Left ventricle myocardium inferior (tissue), 1 donor: ENCODE results near the gene LPXN. TPM values are rescaled to one million over a fixed set of nuclear protein-coding genes. Genes with fewer than 3 reads are reported as not detected.
A peak's percentile ranks its signal among the peaks of the same experiment; 100 is the strongest.

ENCODE experiments used
- DNase-seq: peaks from one replicate; pipeline ENCODE4 v3.0.0-alpha.2; 2020
- H3K27ac ChIP-seq: fragments of 200-600 bp; replicated peaks from 2 replicates; pipeline ENCODE4 v1.8.0; 2021
- H3K27me3 ChIP-seq: fragments of 200-600 bp; 2 replicates; pipeline ENCODE4 v1.8.0; 2021; ENCODE audit warnings: low read depth
- H3K36me3 ChIP-seq: fragments of 200-600 bp; 2 replicates; pipeline ENCODE4 v1.8.0; 2021
- H3K4me1 ChIP-seq: fragments of 200-600 bp; 2 replicates; pipeline ENCODE4 v1.8.0; 2021
- H3K4me3 ChIP-seq: fragments of 200-600 bp; 2 replicates; pipeline ENCODE4 v1.8.0; 2021; ENCODE audit warnings: mild to moderate bottlenecking, moderate library complexity
- H3K9me3 ChIP-seq: fragments of 200-600 bp; replicated peaks from 2 replicates; pipeline ENCODE4 v1.8.0; 2021
- intact Hi-C: fragments of 100-400 bp; cut with micrococcal nuclease; formaldehyde crosslinking; loops from one replicate; pipeline ENCODE4 v1.11.0; 2022
- total RNA-seq: library from RNA; stranded (reverse); fragmentation: NEBNext Ultra II Directional; extraction: Animal tissue kit (Norgen Biotek cat#: 25700); gene quantifications from one replicate; pipeline ENCODE4 v1.2.1, GENCODE V29; 2021
- TF ChIP-seq, protein P1 (sequence below): fragments of 200-600 bp; IDR thresholded peaks from 2 replicates; pipeline ENCODE4 v1.8.0; 2021; ENCODE audit warnings: antibody characterized with exemption, mild to moderate bottlenecking, borderline replicate concordance
- donor health status: DM: no; HTN: yes; CAD: no; lungs with severe emphysema.

The LPXN gene
- total RNA-seq, 1 donor from 2014 or later, result 4.4 TPM

DNA sequence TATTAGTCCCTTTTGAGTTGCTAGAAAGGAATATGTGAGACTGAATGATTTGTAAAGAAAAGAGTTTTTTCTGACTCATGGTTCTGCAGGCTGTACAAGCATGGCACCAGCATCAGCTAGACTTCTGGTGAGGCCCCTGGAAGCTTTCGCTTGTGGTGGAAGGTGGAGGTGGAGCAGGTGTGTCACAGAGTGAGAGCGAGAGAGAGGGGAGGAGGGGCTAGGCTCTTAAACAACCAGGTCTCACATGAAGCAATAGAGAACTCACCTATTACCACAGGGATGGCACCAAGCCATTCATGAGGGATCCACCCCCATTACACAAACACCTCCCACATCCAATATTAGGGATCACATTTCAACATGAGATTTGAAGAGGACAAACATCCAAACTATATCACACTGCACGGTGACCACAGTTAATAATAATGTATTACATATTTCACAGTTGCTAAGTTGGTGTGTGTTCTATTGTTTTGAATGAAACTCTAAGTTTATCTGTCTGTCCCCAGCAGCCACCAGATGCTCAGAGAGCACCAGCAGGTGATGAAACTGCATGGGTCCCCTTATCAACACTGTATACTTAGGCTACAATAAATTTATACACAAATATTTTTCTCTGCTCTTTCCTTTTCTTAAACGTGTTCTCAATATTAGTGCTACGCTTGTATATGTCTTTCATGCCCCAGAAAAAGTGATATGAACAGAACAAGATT lies 17.3 kb upstream of the LPXN start:
- no peak for DNase-seq
- intact Hi-C loops, result no loop called here
- TF ChIP-seq, protein P1, sequence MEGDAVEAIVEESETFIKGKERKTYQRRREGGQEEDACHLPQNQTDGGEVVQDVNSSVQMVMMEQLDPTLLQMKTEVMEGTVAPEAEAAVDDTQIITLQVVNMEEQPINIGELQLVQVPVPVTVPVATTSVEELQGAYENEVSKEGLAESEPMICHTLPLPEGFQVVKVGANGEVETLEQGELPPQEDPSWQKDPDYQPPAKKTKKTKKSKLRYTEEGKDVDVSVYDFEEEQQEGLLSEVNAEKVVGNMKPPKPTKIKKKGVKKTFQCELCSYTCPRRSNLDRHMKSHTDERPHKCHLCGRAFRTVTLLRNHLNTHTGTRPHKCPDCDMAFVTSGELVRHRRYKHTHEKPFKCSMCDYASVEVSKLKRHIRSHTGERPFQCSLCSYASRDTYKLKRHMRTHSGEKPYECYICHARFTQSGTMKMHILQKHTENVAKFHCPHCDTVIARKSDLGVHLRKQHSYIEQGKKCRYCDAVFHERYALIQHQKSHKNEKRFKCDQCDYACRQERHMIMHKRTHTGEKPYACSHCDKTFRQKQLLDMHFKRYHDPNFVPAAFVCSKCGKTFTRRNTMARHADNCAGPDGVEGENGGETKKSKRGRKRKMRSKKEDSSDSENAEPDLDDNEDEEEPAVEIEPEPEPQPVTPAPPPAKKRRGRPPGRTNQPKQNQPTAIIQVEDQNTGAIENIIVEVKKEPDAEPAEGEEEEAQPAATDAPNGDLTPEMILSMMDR, result no peak
- H3K9me3 ChIP-seq, result no peaks in the 10 kb centered on the region
- peaks cover 67% of the 10 kb centered on the region for H3K4me1 ChIP-seq
- no peak overlapping the region for H3K27ac ChIP-seq
- no peaks in the 10 kb centered on the region for H3K27me3 ChIP-seq
- H3K36me3 ChIP-seq, result peaks cover 10% of the 10 kb centered on the region
- H3K4me3 ChIP-seq, result no peak overlapping the region

DNA sequence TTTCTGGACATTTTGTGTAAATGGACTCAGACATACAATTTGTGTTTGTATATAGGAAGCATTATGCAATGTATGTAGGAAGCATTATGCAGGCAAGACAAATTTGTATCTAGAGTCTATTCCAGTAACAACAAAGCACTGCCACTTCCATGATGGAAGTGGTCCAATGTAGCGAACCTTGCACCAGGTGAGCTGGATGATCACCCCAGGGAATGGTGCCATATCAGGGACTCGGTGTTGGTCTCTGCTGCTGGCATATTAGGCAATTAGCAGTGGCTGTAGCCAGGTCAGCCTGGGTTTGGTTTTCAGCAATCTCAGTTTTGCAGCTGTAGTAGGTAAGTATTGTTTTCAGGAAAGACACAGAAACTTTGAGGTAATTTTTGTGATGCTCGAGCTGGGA lies 16.0 kb upstream of the LPXN start:
- H3K4me3 ChIP-seq, result no peak overlapping the region
- H3K27me3 ChIP-seq, result no peaks in the 10 kb centered on the region
- TF ChIP-seq, protein P1, result no peak
- intact Hi-C loops, result no loop called here
- H3K36me3 ChIP-seq, result peaks cover 9% of the 10 kb centered on the region
- H3K27ac ChIP-seq, result no peak overlapping the region
- peaks cover 67% of the 10 kb centered on the region for H3K4me1 ChIP-seq
- no peaks in the 10 kb centered on the region for H3K9me3 ChIP-seq
- no peak for DNase-seq

DNA sequence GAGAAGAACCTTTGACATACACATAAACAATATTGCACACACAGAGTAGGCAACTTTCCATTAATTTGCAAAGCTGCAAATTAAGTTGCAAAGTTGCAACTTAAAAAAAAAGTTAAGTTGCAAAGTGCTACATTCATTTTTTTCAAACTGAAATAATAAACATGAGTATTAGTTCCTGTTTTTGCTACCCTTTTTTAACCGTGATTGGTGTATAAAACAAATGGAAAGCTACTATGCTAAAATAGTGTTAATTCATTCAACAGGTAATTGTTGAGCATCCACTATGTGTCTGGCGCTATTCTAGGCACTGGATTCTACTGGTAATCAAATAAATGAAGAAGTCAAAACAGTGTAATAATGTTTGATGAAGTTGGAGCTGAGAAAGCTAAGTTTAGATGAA lies 11.3 kb upstream of the LPXN start:
- intact Hi-C loops, result no loop called here
- no peak overlapping the region for H3K27ac ChIP-seq
- H3K9me3 ChIP-seq, result no peaks in the 10 kb centered on the region
- DNase-seq, result no peak
- H3K4me1 ChIP-seq, result peaks cover 73% of the 10 kb centered on the region
- no peak overlapping the region for H3K4me3 ChIP-seq
- TF ChIP-seq, protein P1, result no peak
- H3K36me3 ChIP-seq, result no peaks in the 10 kb centered on the region
- no peaks in the 10 kb centered on the region for H3K27me3 ChIP-seq

DNA sequence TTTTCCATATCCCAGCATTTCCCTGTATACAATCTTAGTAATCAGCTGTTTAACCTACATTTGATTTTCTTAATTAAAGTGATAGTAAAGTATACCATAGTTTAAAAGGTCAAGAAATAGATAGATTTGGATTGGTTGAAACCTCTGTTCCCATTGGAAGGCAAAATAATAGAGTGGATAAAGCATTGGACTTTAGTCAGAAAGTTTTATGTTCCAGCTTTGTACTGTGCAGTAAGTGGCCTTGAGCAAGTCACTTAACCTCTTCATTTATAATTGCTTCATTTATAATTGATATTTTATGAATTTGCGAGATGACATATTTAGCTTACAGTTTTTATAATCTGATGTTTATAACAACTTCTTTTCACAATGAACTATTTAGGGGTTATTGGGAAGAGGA lies 6.8 kb upstream of the LPXN start:
- no peaks in the 10 kb centered on the region for H3K27me3 ChIP-seq
- H3K36me3 ChIP-seq, result no peaks in the 10 kb centered on the region
- TF ChIP-seq, protein P1, result no peak
- no peak for DNase-seq
- no peak overlapping the region for H3K4me3 ChIP-seq
- no peaks in the 10 kb centered on the region for H3K9me3 ChIP-seq
- peaks cover 89% of the 10 kb centered on the region for H3K4me1 ChIP-seq
- H3K27ac ChIP-seq, result peak overlapping the region; percentile 10
- intact Hi-C loops, result no loop called here

DNA sequence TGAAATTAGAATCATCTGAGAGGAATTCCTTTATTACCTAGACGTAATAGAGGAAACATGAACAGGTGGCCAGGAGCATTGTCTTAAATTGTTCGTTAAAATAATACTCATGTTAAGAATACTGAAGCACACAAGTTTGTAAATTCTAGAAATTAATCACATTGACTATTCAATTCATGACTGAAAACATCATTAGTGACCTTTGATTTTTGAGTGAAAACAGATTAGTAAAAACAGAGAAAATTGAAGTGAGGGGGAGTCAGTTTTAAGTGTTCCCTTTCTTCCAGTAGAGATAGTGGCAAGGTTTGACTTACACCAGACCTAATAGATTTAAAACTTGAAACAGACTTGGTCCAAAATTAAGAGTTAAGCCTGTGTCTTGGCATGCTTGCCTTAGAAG lies 4.7 kb upstream of the LPXN start:
- TF ChIP-seq, protein P1, result no peak
- H3K4me1 ChIP-seq, result peaks cover 89% of the 10 kb centered on the region
- no peaks in the 10 kb centered on the region for H3K36me3 ChIP-seq
- H3K27ac ChIP-seq, result peak overlapping the region; percentile 96
- H3K9me3 ChIP-seq, result no peaks in the 10 kb centered on the region
- H3K27me3 ChIP-seq, result no peaks in the 10 kb centered on the region
- intact Hi-C loops, result no loop called here
- H3K4me3 ChIP-seq, result peak overlapping the region; percentile 95
- no peak for DNase-seq
